ENCODE results near the gene EHD1.

The EHD1 gene

DNA sequence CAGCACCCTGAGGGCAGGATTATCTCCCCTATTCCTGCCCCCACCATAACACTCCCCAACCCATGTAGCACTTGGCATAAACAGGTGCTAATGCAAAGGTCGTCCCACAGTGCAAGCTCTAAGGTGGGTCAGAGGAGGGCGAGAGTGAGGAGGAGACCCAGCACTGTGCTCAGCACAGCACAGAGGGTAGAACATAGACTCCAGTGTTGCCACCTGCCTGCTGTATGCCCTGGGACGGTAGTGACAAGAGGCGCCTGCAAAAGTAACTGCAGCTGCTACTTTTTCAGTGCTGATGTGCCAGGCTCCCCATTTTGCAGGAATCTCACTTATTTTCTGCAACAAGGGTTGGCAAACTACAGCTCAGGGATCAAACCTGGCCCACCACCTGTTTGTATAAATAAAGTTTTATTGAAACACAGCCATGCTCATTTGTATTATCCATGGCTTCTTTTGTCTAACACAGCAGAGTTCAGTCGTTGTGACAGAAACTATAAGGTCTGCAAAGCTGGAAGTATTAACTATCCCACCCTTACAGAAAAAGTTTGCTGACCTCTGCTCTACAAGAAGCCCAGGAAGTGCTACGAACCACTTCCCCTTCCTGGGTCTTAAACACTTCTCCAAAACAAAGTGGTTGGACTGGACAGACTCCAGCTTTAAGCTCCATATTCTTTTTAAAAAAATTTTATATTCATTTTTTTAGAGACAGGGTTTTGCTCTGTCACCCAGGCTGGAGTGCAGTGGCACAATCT lies 17.0 kb downstream of the EHD1 start:
- in situ Hi-C loops (cut with HindIII; ENCODE audit: low sequenced_read_pairs): no loop called here

DNA sequence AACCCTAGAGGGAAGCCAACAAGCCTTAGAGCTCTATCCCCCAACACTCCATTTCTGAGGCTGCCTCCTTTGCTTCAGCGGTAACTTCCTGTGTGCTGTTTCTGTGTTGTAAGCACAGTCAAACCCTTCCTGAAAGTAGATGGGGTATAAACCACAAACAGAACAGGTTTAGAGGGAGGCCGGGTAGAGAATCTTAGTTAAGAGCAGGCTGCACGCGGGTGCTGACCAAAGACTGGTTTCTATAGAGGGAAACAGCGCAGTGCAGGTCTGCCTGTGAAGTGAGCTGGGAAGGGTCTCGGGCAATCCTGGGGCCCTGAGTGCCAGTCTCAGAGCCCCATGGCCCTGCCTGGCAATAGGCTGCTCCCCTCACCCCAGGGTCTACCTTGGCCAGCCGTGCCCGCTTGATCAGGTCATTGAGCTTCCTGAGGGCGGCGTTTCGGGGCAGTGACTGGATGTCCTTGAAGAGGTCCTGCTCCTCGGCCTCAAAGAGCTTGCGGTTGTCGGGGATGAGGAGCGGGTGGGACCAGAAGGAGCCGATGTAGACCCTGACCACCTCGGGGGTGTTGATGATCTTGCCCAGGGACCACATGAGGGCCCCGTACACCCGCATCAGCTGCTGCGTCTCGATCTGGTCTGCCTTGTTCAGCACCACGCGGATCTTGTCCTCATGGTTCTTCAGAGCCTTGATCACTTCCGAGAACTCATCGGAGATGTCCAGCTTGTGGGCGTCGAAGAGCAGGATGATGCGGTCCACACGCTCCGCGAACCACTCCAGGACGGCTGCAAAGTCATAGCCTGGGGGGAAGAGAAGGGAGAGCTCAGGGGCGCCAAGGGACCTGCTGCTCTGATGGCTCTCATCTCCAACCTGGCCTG lies 18.6 kb downstream of the EHD1 start:
- in situ Hi-C loops (cut with HindIII; ENCODE audit: low sequenced_read_pairs): loop anchor here (10.0 kb wide), 1 partner anchor 85 kb away; the partner anchor contains the start of gene SF1

DNA sequence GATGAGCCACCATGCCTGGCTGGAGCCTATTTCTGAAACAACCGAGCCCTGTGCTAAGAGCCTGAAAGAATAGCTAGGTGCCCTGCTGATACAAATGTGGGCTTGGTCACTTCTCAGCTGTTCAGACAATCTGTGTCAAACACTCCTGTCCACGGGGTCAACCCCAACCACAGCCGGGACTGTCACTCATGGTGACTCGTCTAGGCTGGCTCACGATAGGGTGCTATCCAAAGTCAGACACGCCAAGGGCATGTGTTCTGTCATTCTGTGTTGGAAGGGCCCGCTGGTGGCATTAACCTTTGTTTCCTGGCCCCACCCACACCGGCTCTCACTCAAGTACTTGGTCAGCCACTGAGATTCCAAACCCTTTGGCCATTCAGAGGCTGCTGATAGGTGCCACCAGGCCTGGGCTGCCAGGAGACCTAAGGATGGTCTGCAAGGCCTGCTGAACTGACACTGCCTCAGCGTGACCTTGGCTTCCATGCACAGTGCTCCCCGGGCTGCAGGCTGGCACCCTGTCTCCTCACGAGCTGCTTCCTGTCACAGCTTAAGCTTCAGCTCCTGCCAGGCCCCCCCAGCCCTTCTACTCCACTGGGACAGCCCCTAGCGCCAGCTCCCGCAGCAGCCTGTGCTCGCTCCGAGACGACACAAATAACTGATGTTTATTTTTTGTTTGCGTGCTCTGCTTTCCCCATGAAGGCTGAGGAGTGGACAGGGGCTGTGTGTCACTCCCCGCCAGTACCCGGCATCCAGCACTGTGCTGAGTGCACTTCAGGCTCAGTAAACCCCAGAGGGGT lies 19.8 kb downstream of the EHD1 start:
- in situ Hi-C loops (cut with HindIII; ENCODE audit: low sequenced_read_pairs): loop anchor here (10.0 kb wide), 1 partner anchor 84 kb away; the partner anchor contains the start of gene SF1

DNA sequence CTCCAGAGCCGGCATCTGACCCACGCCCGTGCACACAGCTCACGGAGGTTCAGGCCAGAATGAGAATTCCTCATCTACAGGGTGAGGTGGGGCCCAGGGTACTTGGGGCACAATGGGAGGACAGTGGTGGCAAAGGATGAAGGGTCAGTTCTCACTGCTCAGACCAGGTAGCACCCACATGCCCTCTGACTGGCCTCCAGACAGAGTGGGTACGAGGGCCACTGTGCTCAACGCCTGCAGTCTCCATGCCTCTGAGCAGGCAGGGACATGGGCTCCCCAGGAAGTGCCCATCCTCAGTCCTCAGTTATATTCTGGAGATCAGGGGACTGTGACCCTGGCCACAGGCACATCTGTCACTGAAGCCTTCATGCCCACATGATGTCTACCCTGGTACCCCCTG lies 20.9 kb downstream of the EHD1 start:
- in situ Hi-C loops (cut with HindIII; ENCODE audit: low sequenced_read_pairs): loop anchor here (10.0 kb wide), 1 partner anchor 83 kb away; the partner anchor contains the start of gene SF1

DNA sequence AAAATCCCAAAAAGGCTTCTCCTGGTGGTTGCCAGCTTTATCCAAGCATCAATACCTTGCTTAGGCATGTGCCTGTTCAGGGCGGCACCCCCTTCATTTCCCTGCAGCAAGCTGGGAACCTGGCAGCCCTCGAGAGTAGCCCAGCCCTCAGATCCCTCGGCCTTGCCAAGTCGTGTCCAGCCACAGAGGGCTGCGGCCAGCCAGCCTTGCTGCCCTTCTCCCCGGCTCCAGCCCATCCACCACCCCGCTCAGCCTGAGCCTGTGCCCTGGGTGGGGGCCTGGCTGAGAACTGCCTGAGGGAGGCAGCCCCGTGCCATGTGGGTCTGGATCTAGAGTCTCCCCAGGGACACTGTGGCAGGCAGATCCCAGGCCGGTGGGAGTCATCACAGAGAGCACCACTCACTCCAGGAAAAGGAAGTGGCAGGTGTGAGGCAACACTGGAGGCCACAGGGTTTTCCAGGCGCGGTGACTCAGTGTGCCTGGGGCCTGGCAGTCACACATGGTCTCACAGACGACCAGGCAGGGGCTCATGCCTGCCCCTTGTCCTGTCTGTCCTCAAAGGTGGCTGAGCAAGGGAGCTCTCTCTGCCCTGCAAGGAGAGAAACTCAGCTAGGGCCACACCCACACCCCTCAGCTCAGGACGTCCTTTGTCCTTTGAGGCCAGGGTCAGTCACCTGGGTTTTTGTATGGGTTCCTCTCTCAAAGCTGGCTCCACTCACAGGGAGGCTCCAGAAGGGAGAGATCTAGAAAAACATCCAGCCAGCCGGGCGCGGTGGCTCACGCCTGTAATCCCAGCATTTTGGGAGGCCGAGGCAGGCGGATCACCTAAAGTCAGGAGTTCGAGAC lies 21.8 kb downstream of the EHD1 start:
- in situ Hi-C loops (cut with HindIII; ENCODE audit: low sequenced_read_pairs): loop anchor here (10.0 kb wide), 1 partner anchor 82 kb away; the partner anchor contains the start of gene SF1

DNA sequence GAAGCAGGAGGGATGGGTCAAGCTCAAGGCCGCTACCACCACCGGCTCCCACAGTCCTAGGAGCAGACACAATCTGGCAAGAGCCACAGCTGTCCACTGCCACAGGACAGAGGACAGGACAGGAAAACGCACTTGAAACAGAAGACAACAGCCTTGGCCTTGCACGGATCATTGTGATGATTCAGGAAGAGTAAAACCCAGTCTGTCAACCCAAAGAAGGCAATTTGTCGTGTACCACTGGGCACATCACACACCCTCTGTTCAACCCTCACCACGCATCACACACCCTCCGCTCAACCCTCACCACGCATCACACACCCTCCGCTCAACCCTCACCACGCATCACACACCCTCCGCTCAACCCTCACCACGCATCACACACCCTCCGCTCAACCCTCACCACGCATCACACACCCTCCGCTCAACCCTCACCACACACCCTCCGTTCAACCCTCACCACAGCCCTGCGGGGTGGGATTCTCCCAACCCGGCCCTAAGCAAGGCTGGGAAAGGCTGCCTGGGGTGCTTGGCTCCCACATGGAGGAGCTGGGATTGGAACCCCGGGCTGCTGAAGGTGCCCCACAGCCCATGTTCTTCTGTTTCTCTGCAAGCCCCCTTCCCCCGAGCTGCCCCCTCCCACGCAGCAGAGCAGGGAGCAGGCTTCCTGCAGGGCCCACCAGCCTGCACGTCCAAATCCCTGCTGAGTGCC lies 22.7 kb downstream of the EHD1 start:
- in situ Hi-C loops (cut with HindIII; ENCODE audit: low sequenced_read_pairs): loop anchor here (10.0 kb wide), 1 partner anchor 81 kb away; the partner anchor contains the start of gene SF1

DNA sequence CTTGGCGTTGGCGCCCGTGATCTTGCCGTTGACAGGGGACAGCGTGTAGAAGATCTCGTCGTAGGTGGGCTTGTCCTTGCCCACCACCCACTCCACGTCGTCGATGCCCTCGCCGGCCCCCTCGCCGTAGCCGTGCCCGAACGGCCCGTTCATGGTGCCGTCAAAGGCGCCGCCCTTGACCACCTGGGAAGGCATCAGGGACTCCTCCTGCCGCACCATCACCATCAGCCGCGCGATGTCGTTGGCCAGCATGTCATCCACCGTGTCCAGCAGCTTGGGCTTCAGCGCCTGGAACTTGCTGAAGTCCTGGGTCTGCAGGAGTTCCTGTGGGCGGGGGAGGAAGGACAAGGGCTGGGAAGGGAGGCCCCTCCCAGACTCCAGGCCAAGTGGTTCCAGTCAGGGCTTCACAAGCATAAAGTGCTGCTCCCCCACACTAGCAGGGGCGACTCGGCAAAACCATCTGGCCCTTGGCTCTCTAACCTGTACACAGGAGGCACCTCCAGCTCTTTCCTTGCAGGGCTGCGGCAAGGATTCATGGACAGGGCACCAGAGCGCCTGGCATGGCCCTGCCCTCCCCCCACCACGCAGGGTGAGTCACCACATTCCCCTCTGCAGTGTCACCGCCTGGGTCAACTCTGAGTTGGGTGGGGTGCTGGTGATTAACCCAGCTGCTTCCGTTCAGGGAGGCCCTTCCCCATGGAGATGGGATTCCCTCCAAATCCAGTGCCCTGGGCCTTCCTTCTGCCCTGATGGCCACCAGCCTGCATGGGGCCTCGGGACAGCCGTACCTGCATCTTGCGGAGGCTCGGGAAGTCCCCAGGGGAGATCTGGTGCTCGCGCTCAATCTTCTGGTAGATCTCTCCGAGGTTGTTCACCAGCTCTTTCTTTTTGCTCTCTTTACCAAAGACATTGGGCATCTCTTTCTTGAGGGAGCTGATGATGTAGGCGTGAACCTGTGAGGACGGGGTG lies 23.6 kb downstream of the EHD1 start:
- in situ Hi-C loops (cut with HindIII; ENCODE audit: low sequenced_read_pairs): loop anchor here (10.0 kb wide), 1 partner anchor 80 kb away; the partner anchor contains the start of gene SF1

DNA sequence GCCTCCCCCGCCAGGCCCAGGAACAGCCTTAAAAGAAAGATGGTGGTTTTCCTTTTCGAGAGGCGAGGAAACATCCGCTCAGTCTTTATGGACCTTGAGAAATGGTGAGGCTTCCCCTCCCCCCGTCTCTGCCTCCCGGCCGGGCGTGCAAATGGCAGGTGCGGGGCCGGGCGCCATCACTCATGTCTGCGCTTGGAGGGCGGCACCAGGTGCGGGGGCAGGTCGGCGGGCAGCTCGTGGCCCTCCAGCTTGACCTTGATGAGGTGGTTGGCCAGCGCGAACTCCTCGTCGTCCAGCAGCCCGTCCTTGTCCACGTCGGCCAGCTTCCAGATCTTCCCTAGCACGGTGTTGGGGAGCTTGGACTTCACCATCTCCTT lies 24.3 kb downstream of the EHD1 start:
- in situ Hi-C loops (cut with HindIII; ENCODE audit: low sequenced_read_pairs): loop anchor here (10.0 kb wide), 1 partner anchor 79 kb away; the partner anchor contains the start of gene SF1

DNA sequence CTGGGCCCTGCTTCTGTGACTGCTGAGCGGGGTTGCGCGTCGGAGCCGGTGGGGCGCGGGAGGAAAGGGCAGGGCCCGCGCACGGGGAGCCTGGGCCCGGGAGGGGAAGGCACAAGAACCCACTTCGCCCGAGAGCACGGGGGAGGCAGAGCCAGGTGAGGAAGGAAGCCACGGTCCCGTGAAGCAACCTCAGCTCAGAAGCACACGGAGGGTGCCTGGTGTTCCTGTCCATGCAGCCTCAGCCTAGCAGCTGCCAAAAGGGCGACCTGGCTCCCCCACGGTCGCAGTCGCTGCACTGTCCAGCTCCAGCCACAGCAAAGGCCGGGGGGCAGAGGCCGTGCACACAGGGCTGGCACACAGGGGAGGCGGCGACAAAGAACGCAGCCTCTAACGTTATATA lies 24.7 kb downstream of the EHD1 start:
- in situ Hi-C loops (cut with HindIII; ENCODE audit: low sequenced_read_pairs): loop anchor here (10.0 kb wide), 1 partner anchor 79 kb away; the partner anchor contains the start of gene SF1

DNA sequence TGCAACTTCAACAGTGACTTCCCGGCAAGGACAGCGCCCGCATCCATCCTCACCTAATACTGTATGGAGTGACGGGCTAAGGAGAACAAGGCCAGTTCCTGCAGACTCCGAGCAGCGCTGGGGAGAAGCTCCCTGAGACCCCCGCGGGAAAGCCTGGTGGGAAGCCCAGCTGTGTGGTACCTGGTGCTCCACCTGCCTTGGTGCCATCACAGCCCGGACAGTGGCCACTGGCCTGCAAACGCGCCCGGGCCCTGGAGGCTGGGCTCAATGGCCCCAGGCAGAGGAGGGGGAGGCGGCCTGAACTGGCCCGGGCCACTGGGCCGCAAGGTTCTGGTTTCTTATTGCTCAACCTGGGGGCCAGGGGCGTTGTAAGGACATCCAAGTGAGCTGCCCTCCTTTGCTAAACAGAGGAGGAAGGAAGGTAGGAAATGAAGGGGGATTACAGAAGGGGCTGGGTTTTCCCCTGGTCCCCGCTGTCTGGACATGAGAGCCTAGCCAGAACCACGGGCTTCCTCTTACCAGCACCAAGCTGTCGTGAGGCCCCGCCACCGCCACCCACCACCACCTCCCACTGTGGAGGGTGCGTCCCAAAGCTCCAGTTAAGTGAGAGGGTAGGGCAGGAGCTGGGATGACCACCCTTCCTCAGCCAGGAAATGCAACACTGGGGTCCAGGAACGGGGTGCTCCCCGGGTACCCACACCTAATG lies 25.5 kb downstream of the EHD1 start:
- in situ Hi-C loops (cut with HindIII; ENCODE audit: low sequenced_read_pairs): loop anchor here (10.0 kb wide), 1 partner anchor 78 kb away; the partner anchor contains the start of gene SF1

DNA sequence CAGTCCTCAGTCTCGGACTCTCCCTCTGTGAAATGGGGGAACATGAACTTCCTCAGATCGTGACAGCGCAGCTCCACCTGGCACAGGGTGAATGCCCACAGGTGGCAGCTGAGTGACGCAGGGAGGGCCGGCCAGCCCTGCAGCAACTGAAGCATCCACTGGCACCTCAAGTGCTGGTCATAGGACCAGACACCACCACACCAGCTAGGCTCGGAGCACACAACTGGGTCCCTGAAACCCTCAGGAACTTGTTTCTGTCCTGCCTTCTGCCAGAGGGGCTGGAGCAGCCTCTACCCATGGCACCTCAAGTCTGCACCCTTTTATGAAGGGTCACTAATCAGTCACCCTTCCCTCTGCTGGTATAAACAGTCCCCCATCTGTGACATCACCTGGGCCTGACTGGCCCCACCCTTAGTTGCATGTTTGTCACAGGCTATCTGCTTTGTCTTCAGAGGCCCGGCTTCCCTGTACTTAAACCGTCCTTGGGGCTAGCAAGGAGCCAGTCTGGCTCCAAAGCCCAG lies 26.5 kb downstream of the EHD1 start:
- in situ Hi-C loops (cut with HindIII; ENCODE audit: low sequenced_read_pairs): loop anchor here (10.0 kb wide), 1 partner anchor 77 kb away; the partner anchor contains the start of gene SF1

DNA sequence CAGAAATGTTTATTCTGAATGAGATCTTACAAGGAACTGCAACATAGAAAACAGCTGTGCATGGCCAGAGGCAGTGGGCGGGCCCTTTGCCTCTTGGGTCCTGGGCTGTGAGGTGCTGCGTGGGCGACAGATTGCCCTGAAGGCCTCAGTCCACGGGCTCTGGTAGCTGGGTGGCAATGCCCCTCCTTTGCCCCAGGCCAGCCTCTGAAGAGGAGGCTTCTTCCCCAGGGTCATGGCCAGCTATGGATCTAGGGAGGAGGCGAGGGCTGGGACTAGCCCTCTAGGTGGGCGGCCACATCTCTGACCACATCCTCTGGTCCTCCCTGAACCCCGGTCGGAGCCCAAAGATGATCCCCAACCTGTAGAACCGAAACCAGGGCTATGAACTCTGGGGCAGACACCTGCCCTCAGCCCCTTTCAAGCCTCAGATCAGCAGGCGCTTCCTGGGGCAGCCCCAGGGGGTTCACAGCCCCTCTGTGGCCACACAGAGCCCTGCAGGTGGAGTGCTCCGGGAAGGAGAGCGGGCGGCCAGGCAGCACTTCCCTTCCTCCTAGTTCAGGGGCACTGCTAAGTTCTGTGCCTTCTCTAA lies 27.3 kb downstream of the EHD1 start:
- in situ Hi-C loops (cut with HindIII; ENCODE audit: low sequenced_read_pairs): loop anchor here (10.0 kb wide), 1 partner anchor 76 kb away; the partner anchor contains the start of gene SF1

DNA sequence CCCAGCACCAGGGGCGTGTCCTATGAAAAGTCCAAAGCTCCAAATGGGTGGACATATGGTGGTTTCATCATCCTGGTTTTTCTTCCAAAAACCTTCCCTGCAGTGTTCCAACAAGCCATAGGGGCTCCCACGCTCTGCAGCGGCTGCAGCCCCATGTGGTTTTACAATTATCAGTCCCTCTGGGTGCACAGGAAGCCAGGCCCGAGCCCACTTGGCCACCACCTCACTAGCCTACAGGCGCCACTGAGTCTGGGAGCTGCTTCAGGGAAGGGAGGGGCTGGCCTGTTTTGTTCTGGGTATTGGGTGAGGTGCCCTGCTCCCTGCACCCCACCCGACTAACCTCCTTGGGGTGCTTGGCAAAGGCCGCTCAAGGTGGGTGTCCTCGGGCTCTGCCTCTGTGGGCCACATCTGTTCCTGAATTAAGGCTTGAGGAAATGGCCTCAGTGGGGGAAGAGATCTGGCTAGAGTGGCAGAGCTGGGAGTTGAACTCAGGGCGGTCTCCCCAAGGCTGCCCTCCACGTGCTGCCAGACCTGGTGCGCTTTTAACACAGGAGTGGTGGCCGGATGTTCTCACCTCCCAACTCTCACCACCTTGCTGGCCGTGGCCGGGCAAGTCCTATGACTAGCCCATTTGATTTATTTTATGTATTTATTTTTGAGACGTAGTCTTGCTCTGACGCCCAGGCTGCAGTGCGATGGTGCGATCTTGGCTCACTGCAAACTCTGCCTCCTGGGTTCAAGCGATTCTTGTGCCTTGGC lies 28.6 kb downstream of the EHD1 start:
- in situ Hi-C loops (cut with HindIII; ENCODE audit: low sequenced_read_pairs): loop anchor here (5.0 to 10.0 kb wide), 3 partner anchors 43 to 83 kb away; partner anchors contain the start of gene SF1

DNA sequence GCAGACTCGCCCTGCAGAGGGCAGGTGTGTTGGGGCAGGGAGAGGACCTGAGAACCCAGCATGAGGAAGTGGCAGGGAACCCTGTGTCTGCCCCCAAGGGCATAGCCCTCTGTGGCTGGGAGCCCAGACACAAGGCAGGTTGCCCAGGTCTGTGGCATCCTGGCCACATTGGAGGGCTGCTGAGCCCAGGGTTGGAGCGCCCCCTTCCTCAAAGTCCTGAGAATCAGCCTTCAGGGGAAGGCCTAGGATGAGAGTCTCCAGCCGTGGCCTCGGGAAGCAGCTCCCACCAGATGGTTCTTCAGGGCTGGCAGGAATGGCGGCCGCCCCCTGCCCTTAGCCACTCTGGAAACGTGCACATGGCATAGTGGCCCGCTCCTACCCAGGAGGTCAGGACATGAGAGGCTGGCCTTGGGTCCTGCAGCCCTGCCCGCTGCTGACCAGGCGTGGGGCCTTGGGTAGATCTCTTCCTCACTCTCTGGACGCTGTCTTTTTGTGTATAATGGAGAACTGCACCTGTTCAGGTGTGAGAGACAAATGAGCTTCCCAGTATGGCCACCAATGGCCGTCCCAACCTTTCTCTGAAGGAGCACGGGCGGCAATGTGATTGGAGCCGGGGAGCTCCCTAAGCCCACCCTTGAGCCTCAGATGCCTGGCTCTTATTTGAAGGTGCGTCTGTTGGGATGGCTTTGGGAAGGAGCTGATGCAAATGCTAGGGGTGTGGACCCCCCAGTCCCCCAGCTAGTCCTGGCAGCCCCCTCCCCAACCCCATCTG lies 29.4 kb downstream of the EHD1 start:
- in situ Hi-C loops (cut with HindIII; ENCODE audit: low sequenced_read_pairs): loop anchor here (5.0 kb wide), 2 partner anchors 43 to 83 kb away; no protein-coding TSS in a partner anchor

Data from endothelial cell of hepatic sinusoid (primary cell).